Measurements from ENCODE around the gene SULT1C4.
"Not testable (repeated sequence)": the region's sequence is repeated elsewhere in the genome, so short reads cannot be mapped to it uniquely, and the experiment has no call there.

The SULT1C4 gene

GRCh38 chr2:108413711-108414095, 35.9 kb downstream of the SULT1C4 start:
- DNase-seq (ENCODE audit: low read depth in 2 of 2), result no peak

- DNase-seq (ENCODE audit: low read depth in 2 of 2), result no peak
Measured at GRCh38 chr2:108414256-108414876, 36.6 kb downstream of the SULT1C4 start.

GRCh38 chr2:108414945-108415344, 37.2 kb downstream of the SULT1C4 start:
- no peak for DNase-seq (ENCODE audit: low read depth in 2 of 2)

GRCh38 chr2:108417254-108417653, 39.5 kb downstream of the SULT1C4 start:
- DNase-seq (ENCODE audit: low read depth in 2 of 2), result no peak

- DNase-seq (ENCODE audit: low read depth in 2 of 2), result no peak
Measured at GRCh38 chr2:108418416-108418815, 40.7 kb downstream of the SULT1C4 start.

GRCh38 chr2:108423067-108423466, 45.3 kb downstream of the SULT1C4 start:
- DNase-seq (ENCODE audit: low read depth in 2 of 2), result no peak

GRCh38 chr2:108423502-108424251, 45.9 kb downstream of the SULT1C4 start:
- DNase-seq (ENCODE audit: low read depth in 2 of 2), result no peak

- DNase-seq (ENCODE audit: low read depth in 2 of 2), result no peak
Measured at GRCh38 chr2:108428286-108429009, 50.7 kb downstream of the SULT1C4 start.

- DNase-seq (ENCODE audit: low read depth in 2 of 2), result not testable (repeated sequence)
Measured at GRCh38 chr2:108435578-108435977, 57.8 kb downstream of the SULT1C4 start.

- DNase-seq (ENCODE audit: low read depth in 2 of 2), result no peak
Measured at GRCh38 chr2:108436976-108437375, 59.2 kb downstream of the SULT1C4 start.
